ENCODE results near the gene IRF2.

Gene IRF2

DNA sequence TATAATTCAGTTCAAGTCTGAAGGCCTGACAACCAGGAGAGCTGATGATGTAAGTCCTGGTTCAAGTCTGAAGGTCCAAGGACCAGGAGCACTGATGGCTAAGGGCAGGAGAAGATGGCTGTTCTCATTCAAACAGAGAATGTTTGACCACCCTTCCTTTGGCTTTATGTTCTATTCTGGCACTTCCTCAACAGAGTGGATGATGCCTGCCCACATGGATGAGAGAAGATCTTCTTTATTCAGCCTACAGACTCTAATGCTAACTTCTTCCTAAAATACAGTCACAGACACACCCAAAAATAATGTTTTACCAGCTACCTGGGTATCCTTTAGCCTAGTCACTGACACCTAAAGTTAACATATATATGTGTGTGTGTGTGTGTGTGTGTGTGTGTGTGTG is 25.6 kb upstream of the IRF2 start:
- Histone ChIP-seq H3K4me3 (ENCODE audit: low read depth in 1 of 2, low read length in 1 of 2) (no peak overlapping the region), H3K9me3 (no peaks in the 10 kb centered on the region), H3K27ac (no peak overlapping the region), H3K36me3 (no peaks in the 10 kb centered on the region), H3K4me1 (ENCODE audit: control insufficient read depth in 1 of 2, insufficient read depth in 1 of 2, low read depth in 1 of 2, low read length in 1 of 2) (peaks cover 11 to 13% of the 10 kb centered on the region in 2 experiments), H3K27me3 (no peaks in the 10 kb centered on the region)
- TF ChIP-seq, protein P1, sequence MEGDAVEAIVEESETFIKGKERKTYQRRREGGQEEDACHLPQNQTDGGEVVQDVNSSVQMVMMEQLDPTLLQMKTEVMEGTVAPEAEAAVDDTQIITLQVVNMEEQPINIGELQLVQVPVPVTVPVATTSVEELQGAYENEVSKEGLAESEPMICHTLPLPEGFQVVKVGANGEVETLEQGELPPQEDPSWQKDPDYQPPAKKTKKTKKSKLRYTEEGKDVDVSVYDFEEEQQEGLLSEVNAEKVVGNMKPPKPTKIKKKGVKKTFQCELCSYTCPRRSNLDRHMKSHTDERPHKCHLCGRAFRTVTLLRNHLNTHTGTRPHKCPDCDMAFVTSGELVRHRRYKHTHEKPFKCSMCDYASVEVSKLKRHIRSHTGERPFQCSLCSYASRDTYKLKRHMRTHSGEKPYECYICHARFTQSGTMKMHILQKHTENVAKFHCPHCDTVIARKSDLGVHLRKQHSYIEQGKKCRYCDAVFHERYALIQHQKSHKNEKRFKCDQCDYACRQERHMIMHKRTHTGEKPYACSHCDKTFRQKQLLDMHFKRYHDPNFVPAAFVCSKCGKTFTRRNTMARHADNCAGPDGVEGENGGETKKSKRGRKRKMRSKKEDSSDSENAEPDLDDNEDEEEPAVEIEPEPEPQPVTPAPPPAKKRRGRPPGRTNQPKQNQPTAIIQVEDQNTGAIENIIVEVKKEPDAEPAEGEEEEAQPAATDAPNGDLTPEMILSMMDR (IDR thresholded peaks at IDR 0.05) = no peak

DNA sequence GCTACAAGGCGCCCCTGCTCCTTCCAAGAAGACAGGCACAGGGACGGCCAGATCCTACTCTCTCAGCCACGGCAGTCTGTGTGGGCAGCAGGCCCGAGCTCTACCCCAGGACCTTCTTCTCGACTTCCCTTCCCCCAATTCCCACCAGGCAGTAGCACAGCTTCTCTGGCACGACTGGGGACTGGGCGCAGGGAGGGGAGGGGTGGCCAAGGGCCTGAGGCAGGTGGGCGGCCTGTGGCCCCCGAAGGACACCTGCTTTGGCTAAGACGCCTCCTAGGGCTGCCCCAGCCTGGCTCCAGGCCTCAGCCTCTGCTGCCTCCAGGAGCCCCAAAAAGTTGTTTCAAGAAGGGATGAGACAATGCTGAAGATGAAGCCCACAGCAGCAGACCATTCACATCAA is 24.2 kb upstream of the IRF2 start:
- no peaks in the 10 kb centered on the region for H3K27me3 ChIP-seq
- H3K27ac ChIP-seq = no peak overlapping the region
- no peaks in the 10 kb centered on the region for H3K9me3 ChIP-seq
- peaks cover 2 to 3% of the 10 kb centered on the region in 2 experiments for H3K4me1 ChIP-seq (ENCODE audit: control insufficient read depth in 1 of 2, insufficient read depth in 1 of 2, low read depth in 1 of 2, low read length in 1 of 2)
- no peak overlapping the region for H3K4me3 ChIP-seq (ENCODE audit: low read depth in 1 of 2, low read length in 1 of 2)
- H3K36me3 ChIP-seq = no peaks in the 10 kb centered on the region
- TF ChIP-seq, protein P1 (IDR thresholded peaks at IDR 0.05) = no peak

GRCh38 chr4:184489771-184490170 is 15.4 kb upstream of the IRF2 start:
- Histone ChIP-seq H3K4me1 (ENCODE audit: control insufficient read depth in 1 of 2, insufficient read depth in 1 of 2, low read depth in 1 of 2, low read length in 1 of 2) (peaks cover 10 to 11% of the 10 kb centered on the region in 2 experiments), H3K9me3 (no peaks in the 10 kb centered on the region), H3K4me3 (ENCODE audit: low read depth in 1 of 2, low read length in 1 of 2) (no peak overlapping the region), H3K27me3 (no peaks in the 10 kb centered on the region), H3K27ac (no peak overlapping the region), H3K36me3 (no peaks in the 10 kb centered on the region)
- TF ChIP-seq, protein P1 (IDR thresholded peaks at IDR 0.05) = no peak

DNA sequence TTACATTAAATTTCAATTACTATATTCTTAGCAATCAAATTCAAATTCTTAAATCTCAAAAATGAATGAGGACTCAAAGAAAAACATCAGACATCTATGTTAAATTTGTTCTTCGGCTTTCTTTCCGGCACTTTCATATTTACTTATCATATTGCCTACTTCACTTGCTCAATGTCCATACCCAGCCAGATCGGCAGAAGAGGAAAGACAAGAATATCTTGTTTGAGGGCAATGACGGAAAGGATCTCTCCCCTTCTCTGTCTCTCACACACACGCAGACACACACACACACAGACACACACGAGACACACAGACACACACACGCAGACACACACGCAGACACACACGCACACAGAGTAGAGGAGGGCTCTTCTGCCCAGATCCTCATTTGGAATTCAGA is 13.2 kb upstream of the IRF2 start:
- TF ChIP-seq, protein P1 (IDR thresholded peaks at IDR 0.05) = no peak
- Histone ChIP-seq H3K9me3 (no peaks in the 10 kb centered on the region), H3K4me1 (ENCODE audit: control insufficient read depth in 1 of 2, insufficient read depth in 1 of 2, low read depth in 1 of 2, low read length in 1 of 2) (peaks cover 10 to 11% of the 10 kb centered on the region in 2 experiments), H3K27ac (no peak overlapping the region), H3K27me3 (no peaks in the 10 kb centered on the region), H3K36me3 (no peaks in the 10 kb centered on the region), H3K4me3 (ENCODE audit: low read depth in 1 of 2, low read length in 1 of 2) (no peak overlapping the region)

DNA sequence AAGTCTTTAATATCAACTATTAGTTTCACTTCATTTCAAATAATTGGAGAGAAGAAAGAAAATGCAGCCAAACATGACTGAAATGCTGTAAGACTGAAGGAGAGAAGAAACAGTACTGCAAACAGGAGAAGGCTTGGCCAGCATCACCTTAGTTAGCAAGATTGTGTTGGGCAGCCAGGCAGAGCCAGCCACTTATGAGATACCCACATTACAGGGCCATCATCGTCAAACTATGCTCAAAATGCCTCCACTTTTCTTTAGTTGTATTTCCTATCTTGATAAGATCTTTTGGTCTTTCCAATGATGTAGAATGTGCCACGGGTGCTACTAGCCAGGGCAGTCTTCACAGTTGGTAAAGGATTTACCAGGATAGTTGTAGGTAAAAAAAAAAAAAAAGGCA is 10.9 kb upstream of the IRF2 start:
- Histone ChIP-seq H3K27ac (no peak overlapping the region), H3K9me3 (no peaks in the 10 kb centered on the region), H3K4me3 (ENCODE audit: low read depth in 1 of 2, low read length in 1 of 2) (no peak overlapping the region), H3K36me3 (no peaks in the 10 kb centered on the region), H3K4me1 (ENCODE audit: control insufficient read depth in 1 of 2, insufficient read depth in 1 of 2, low read depth in 1 of 2, low read length in 1 of 2) (peaks cover 13 to 27% of the 10 kb centered on the region in 2 experiments), H3K27me3 (no peaks in the 10 kb centered on the region)
- TF ChIP-seq, protein P1 (IDR thresholded peaks at IDR 0.05) = no peak

GRCh38 chr4:184481544-184481943 is 7.2 kb upstream of the IRF2 start:
- Histone ChIP-seq H3K9me3 (no peaks in the 10 kb centered on the region), H3K4me1 (ENCODE audit: control insufficient read depth in 1 of 2, insufficient read depth in 1 of 2, low read depth in 1 of 2, low read length in 1 of 2) (peaks cover 45 to 63% of the 10 kb centered on the region in 2 experiments), H3K36me3 (no peaks in the 10 kb centered on the region), H3K27me3 (no peaks in the 10 kb centered on the region), H3K27ac (peak overlapping the region; percentile 13), H3K4me3 (ENCODE audit: low read depth in 1 of 2, low read length in 1 of 2) (no peak overlapping the region)
- TF ChIP-seq, protein P1 (IDR thresholded peaks at IDR 0.05) = no peak

All from neutrophil (primary cell).